Dendritic cell treated with granulocyte-macrophage colony-stimulating factor and Interleukin-4, amounts not matched to agents 40 ng/mL and 50 ng/mL, for 4 days (primary cell): ENCODE results near the gene ANKK1.

ENCODE experiments used
- H3K27ac Mint-ChIP-seq: one replicate; pipeline ENCODE4 v1.8.0; 2022; ENCODE audit warnings: mild to moderate bottlenecking, mixed read lengths
- H3K27me3 Mint-ChIP-seq: one replicate; pipeline ENCODE4 v1.8.0; 2022; ENCODE audit warnings: mild to moderate bottlenecking, mixed read lengths
- H3K36me3 Mint-ChIP-seq: one replicate; pipeline ENCODE4 v1.8.0; 2022; ENCODE audit warnings: low read depth, mixed read lengths
- H3K4me1 Mint-ChIP-seq: one replicate; pipeline ENCODE4 v1.8.0; 2022; ENCODE audit warnings: low read depth, mixed read lengths
- H3K4me3 Mint-ChIP-seq: one replicate; pipeline ENCODE4 v1.8.0; 2022; ENCODE audit warnings: mild to moderate bottlenecking, moderate library complexity, mixed read lengths
- H3K9me3 Mint-ChIP-seq: one replicate; pipeline ENCODE4 v1.8.0; 2022; ENCODE audit warnings: mixed read lengths
- intact Hi-C: fragments of 100-400 bp; cut with micrococcal nuclease; formaldehyde crosslinking; loops from one replicate; pipeline ENCODE4 v1.15.0; 2022

Gene ANKK1

DNA sequence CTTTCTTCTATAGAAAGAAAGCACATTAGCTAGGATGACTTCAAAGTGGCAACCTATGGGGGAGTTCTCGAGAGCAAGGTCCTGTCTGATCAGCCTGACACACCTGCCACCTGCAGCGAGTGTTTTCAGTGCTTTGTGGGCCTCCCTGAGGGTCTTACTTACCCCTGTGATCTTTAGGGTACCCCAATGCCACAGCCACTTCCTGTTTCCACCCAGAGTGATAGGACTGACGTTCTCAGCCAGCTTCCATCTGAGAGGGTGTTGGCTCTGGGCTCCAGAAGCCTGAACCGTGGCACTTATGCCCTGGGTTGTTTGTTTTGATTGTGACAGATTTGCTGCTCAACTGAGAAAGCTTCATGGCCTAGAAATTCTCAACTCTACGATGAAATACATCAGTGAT lies 21.7 kb upstream of the ANKK1 start:
- Mint-ChIP-seq H3K4me1 (no peaks in the 10 kb centered on the region), H3K27ac (no peak overlapping the region), H3K27me3 (no peaks in the 10 kb centered on the region), H3K36me3 (no peaks in the 10 kb centered on the region), H3K9me3 (no peaks in the 10 kb centered on the region), H3K4me3 (no peak overlapping the region)
- intact Hi-C loops, result no loop called here

DNA sequence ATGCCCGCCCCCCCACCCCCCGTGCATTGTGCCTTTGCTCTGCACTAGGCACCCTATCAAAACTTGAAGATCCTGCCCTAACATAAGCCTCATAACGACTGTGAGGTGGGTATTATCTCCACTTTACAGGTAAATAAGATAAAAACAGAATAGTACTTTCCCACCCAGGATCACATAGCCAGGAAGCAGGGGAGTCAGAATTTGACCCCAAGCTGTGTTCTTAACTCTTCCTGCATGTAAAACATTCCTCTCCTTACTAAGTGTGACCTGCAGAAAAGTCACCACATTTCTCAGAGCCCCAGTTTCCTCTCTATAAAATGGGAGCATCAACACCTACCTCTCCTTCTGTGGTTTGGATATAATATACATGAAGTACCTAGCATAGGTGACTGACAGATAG lies 18.2 kb upstream of the ANKK1 start:
- H3K36me3 Mint-ChIP-seq, result no peaks in the 10 kb centered on the region
- H3K27me3 Mint-ChIP-seq, result no peaks in the 10 kb centered on the region
- H3K4me1 Mint-ChIP-seq, result peaks cover 16% of the 10 kb centered on the region
- no peaks in the 10 kb centered on the region for H3K9me3 Mint-ChIP-seq
- H3K4me3 Mint-ChIP-seq, result no peak overlapping the region
- no peak overlapping the region for H3K27ac Mint-ChIP-seq
- intact Hi-C loops, result no loop called here

DNA sequence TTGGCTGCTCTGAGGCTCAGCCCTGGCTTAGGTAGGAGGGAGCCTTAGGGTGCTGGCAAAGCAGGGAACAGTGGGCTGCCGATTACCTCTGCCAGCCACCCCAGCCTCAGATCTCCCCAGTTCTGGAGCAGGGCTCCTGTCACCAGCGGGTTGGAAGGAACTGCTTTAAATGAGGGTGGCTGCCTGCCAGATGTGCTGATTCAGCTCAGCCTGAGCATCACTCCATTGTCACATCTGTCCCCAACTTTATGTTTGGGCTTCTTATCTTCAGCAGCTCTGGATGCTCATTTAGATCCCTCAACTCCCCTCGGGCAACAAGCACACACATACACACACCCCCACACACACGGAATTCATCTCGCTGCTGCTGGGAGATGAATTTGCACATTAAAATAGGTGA lies 16.9 kb upstream of the ANKK1 start:
- Mint-ChIP-seq H3K27ac (no peak overlapping the region), H3K4me3 (no peak overlapping the region)

DNA sequence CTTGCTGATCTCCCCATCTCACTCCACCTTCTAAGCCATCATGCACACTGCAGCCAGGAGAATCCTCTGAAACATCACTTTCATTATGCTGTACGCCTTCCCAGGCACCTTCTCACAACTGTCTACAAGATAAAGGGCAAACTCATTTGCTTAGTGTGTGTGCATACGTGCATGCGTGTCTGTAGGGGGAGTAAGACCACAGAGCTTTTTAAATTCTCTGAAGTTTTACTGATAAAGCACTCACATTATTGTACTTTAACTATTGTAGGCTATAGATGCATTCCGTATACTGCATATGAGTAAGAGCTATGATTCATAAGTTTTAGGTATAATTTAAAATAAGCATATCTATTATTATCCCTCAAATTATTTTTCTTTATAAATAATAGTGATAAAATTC lies 15.3 kb upstream of the ANKK1 start:
- peaks cover 32% of the 10 kb centered on the region for H3K4me1 Mint-ChIP-seq
- no peak overlapping the region for H3K27ac Mint-ChIP-seq
- H3K27me3 Mint-ChIP-seq, result peaks cover 1% of the 10 kb centered on the region
- intact Hi-C loops, result no loop called here
- H3K9me3 Mint-ChIP-seq, result no peaks in the 10 kb centered on the region
- no peak overlapping the region for H3K4me3 Mint-ChIP-seq
- H3K36me3 Mint-ChIP-seq, result no peaks in the 10 kb centered on the region

More for the DNA sequence above, 16.9 kb upstream of the ANKK1 start:
- Mint-ChIP-seq H3K36me3 (no peaks in the 10 kb centered on the region), H3K4me1 (peaks cover 20% of the 10 kb centered on the region), H3K9me3 (no peaks in the 10 kb centered on the region), H3K27me3 (no peaks in the 10 kb centered on the region)
- intact Hi-C loops, result no loop called here

DNA sequence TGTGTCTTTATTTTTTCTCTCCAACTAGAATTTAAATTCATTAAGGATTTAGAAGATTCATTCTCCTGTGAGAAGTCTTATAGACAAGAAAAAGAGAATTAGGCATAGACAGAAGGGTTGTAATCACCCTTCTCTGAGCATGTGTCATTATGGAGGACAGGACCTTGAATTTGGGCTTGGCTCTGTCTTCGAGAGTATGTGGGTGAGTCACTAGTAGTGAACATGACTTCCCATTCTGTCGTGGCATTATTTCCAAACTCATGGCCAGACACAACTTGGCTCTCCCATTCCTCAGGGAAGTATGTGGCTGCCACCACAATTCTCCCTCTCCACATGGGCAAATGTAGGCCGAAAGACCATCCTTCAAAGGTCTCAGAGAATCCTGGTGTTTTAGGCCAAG lies 14.3 kb upstream of the ANKK1 start:
- Mint-ChIP-seq H3K27me3 (peaks cover 1% of the 10 kb centered on the region), H3K27ac (peak overlapping the region; percentile 70), H3K4me1 (peaks cover 32% of the 10 kb centered on the region), H3K36me3 (no peaks in the 10 kb centered on the region), H3K4me3 (no peak overlapping the region), H3K9me3 (no peaks in the 10 kb centered on the region)
- intact Hi-C loops, result no loop called here

DNA sequence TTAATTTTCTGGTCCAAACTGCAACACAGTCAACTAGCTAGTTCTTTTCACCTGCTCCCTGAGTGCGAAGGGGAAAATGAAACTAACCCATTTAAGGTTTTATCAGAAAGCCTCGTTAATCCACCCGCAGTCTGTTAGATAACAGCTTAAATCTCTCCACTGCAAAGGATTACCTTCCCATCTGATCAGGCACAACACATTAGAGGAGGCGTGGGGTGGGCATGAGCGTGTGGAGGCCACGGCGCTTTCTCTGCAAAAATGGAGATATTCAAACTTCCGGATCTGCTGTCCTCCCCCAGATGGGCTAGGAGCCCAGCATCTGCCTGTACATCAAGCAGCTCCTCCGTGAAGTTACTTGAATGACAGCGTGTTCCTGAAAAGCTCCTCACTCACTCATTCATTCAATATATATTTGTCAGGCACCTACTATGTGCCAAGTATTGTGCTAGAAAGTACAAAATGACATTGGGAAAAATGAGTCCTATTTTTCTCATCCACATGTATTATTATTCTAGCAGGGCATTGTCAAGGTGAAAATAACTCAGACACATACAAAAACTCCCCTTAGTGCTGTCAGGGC lies 13.5 kb upstream of the ANKK1 start:
- Mint-ChIP-seq H3K4me1 (peaks cover 32% of the 10 kb centered on the region), H3K9me3 (no peaks in the 10 kb centered on the region), H3K4me3 (no peak overlapping the region), H3K36me3 (no peaks in the 10 kb centered on the region), H3K27me3 (peaks cover 1% of the 10 kb centered on the region), H3K27ac (peak overlapping the region; percentile 70)
- intact Hi-C loops, result no loop called here

DNA sequence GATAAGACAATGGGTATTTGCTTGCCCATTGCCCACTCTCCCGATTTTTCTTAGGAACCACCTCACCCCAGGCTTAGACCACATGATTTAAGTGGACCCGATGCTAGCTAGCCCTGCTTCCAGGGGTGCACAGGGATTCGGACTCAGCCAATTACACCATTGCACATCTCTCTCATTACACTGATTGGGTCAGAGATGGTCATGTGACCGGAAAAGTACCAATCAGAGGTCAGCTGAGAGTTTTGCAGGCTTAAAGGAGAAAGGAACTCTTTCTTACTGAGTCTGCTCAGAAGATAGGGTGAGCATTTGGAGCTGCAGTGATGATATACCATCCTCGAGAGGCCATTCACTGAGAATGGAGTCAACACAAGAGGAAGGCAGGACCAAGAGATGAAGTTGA lies 12.2 kb upstream of the ANKK1 start:
- intact Hi-C loops, result loop anchor here (5.0 kb wide), 1 partner anchor 63 kb away; the partner anchor contains the start of gene TTC12
- no peaks in the 10 kb centered on the region for H3K9me3 Mint-ChIP-seq
- H3K4me1 Mint-ChIP-seq, result peaks cover 32% of the 10 kb centered on the region
- peak overlapping the region; percentile 70 for H3K27ac Mint-ChIP-seq
- H3K4me3 Mint-ChIP-seq, result no peak overlapping the region
- no peaks in the 10 kb centered on the region for H3K36me3 Mint-ChIP-seq
- H3K27me3 Mint-ChIP-seq, result peaks cover 1% of the 10 kb centered on the region

DNA sequence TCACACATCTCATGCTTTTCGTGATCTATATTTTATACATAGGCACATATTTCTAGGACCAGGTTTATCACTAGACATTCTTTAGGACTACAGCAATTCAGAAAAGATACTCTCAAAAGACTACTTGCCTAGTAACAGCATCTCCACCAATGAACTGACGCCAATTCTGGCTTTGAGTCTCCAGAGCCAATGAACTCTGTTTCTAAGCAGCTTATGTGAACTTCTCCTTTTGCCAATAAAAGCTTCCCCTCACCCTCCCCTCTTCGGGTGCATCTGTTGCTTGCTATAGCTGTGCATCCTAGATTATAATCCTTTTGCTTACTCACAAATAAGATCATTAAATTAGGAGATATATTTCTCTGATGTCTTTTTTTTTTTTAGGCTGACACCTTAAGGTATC lies 11.4 kb upstream of the ANKK1 start:
- intact Hi-C loops, result loop anchor here (5.0 kb wide), 1 partner anchor 64 kb away; the partner anchor contains the start of gene TTC12
- Mint-ChIP-seq H3K27ac (peak overlapping the region; percentile 70), H3K36me3 (no peaks in the 10 kb centered on the region), H3K4me3 (no peak overlapping the region), H3K4me1 (peaks cover 32% of the 10 kb centered on the region), H3K27me3 (peaks cover 1% of the 10 kb centered on the region), H3K9me3 (no peaks in the 10 kb centered on the region)

DNA sequence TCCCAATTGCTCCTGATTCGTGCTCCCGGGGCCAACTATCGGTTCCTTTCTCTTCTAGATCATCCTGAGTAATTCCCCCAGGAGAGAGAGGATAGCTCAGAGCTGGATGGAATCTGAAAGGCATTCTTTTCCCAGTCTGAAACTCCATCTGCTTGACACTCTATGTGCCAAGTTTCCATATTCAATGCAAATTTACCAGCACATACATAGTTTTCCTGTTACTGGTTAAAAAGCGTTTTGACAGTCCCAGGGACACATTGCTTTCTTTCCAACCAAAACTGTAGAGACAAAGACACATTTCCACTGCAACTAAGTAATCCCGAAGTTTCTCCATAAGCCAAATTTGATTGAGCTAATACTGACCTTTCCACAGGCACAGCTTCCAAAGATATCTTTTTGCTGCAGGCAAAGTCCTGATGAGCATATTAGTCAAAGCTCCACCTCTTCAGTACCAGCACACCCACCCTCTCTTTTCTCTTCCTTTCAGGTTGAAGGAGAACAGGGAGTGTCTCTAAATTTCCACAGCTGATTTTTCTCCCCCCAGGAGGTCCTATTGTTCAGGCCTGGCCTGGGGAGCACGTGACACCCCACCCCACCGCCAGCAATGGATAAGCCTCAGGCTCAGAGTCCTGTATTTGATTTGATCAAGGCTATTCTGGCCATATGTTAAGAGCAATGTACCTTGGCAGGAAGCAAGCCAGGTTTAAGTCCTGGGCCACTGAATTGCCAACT lies 9.7 kb upstream of the ANKK1 start:
- Mint-ChIP-seq H3K4me3 (no peak overlapping the region), H3K27ac (peak overlapping the region; percentile 70), H3K36me3 (no peaks in the 10 kb centered on the region), H3K9me3 (no peaks in the 10 kb centered on the region), H3K4me1 (peaks cover 30% of the 10 kb centered on the region), H3K27me3 (peaks cover 1% of the 10 kb centered on the region)
- intact Hi-C loops, result loop anchor here (5.0 kb wide), 1 partner anchor 66 kb away; the partner anchor contains the start of gene TTC12

DNA sequence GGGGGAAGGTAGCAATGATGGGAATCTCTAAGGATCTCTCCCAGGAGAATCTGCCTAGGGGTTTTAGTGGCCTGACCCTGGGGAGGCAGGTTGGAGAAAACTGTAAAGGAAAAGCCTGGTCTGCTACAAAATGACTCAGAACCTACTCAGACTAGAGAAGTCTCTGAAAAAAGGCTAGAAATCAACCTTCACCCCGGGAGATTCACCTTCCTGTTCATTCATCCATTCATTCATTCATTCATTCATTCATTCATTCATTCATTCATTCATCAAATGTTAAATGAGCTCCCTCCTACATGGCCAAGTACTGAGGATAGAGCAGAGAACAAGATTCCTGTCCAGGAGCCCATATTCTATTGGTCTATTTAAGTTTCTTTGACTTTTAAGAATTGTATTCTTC lies 8.9 kb upstream of the ANKK1 start:
- intact Hi-C loops, result loop anchor here (5.0 kb wide), 1 partner anchor 66 kb away; the partner anchor contains the start of gene TTC12
- H3K27ac Mint-ChIP-seq, result no peak overlapping the region
- no peak overlapping the region for H3K4me3 Mint-ChIP-seq
- H3K9me3 Mint-ChIP-seq, result no peaks in the 10 kb centered on the region
- no peaks in the 10 kb centered on the region for H3K36me3 Mint-ChIP-seq
- peaks cover 1% of the 10 kb centered on the region for H3K27me3 Mint-ChIP-seq
- H3K4me1 Mint-ChIP-seq, result peaks cover 22% of the 10 kb centered on the region

DNA sequence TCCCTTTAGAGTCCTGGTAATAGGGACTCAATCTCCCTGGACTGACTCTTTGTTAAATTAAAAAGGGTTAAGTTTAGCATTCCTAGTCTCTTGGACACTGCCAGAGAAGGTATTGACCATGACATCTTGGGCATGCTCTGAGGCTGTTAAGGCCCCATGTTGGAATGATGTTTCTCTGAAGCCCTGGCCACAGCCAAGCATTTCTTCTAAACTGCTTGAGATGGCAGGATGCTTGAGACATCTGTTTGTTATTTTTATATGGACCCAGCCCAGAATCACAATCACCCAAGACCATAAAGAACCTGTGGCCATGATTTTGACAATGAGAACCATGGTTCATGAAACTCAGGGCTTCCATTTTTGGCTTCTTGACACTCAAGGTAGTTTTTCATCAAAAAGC lies 5.5 kb upstream of the ANKK1 start:
- peaks cover 9% of the 10 kb centered on the region for H3K27me3 Mint-ChIP-seq
- no peak overlapping the region for H3K27ac Mint-ChIP-seq
- H3K9me3 Mint-ChIP-seq, result no peaks in the 10 kb centered on the region
- intact Hi-C loops, result no loop called here
- H3K4me3 Mint-ChIP-seq, result no peak overlapping the region
- H3K36me3 Mint-ChIP-seq, result no peaks in the 10 kb centered on the region
- H3K4me1 Mint-ChIP-seq, result no peaks in the 10 kb centered on the region

DNA sequence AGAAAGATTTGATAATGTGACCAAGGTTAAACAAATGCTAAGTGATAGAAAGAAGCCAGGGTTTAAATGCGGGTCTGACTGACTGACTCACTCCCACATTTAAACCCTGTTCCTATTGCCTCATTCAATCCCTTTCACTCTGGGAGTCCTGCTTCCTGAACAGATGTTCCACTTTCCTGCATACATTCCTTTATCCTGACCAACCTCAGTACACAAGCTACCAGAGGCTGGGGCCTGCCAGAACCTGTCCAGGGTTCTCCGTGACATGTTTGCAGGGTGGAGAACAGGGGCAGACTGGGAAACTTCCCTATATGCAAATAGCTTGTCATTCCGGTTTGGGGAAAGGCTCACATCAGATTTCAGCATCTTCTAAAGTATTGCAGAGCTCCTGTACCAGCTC lies 3.0 kb upstream of the ANKK1 start:
- no peak overlapping the region for H3K27ac Mint-ChIP-seq
- H3K27me3 Mint-ChIP-seq, result peaks cover 10% of the 10 kb centered on the region
- no peaks in the 10 kb centered on the region for H3K4me1 Mint-ChIP-seq
- intact Hi-C loops, result no loop called here
- H3K4me3 Mint-ChIP-seq, result no peak overlapping the region
- H3K36me3 Mint-ChIP-seq, result no peaks in the 10 kb centered on the region
- no peaks in the 10 kb centered on the region for H3K9me3 Mint-ChIP-seq

DNA sequence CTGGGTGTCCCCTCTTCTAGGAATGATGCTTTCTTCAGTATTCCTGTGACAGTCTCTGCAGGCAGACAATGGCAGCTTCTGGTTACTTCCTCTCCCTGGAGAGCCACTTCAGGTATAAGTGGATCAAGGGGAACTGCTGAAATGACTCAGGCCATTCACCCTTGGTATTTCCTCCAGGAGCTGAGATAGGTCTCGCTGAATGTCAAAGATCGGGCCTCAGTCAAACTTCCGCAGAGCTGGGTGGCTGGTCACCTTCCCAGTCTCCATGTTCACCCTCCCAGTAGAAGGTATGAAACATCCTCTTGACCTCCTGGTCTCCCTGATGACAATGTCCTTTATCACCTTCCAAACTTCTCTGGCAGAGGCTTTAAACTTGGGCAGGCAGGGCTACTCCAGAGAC lies 1.8 kb upstream of the ANKK1 start:
- Mint-ChIP-seq H3K36me3 (no peaks in the 10 kb centered on the region), H3K9me3 (no peaks in the 10 kb centered on the region), H3K4me1 (no peaks in the 10 kb centered on the region), H3K27me3 (peaks cover 10% of the 10 kb centered on the region), H3K27ac (no peak overlapping the region), H3K4me3 (no peak overlapping the region)
- intact Hi-C loops, result no loop called here

DNA sequence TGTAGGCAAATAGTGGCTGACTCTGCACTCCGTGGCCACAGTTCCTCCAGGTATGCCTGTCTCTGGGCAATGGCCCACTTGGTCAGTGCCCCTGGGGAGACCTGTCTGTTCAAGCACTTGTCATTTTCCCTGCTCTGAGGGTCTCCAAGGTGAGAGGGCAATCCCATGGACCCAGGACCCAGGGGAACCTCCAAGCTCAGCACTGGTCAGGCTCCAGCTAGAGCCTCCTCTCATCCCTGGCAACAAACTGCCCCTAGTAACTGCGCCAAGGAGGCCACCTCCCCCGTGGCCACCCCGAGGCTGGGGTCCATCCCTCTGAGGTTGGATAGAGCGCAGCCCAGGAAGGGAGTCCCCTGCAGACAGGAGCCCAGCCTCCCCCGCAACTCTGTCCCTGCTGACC lies 713 bp upstream of the ANKK1 start:
- Mint-ChIP-seq H3K27me3 (peaks cover 10% of the 10 kb centered on the region), H3K4me1 (no peaks in the 10 kb centered on the region), H3K36me3 (no peaks in the 10 kb centered on the region), H3K27ac (no peak overlapping the region), H3K9me3 (no peaks in the 10 kb centered on the region), H3K4me3 (no peak overlapping the region)
- intact Hi-C loops, result no loop called here

DNA sequence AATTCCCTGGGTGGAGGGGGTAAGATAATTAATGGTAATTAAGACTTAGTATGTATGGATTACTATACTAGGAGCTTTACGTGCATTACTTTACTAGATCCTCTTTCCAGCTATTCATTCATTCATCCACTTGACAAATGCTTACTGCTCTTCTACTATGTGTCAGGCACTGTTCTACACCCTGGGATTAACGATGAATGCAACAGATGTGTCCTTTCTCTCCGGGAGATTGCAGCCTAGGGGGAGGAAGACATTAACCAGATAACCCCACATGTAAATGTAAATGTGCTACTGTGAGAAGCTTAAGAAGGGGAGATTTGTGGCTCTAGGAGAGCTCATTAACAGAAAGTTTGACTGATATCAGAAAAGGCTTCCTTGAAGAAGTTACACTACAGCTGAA lies 1.7 kb downstream of the ANKK1 start:
- no peak overlapping the region for H3K4me3 Mint-ChIP-seq
- no peaks in the 10 kb centered on the region for H3K4me1 Mint-ChIP-seq
- H3K27ac Mint-ChIP-seq, result no peak overlapping the region
- peaks cover 10% of the 10 kb centered on the region for H3K27me3 Mint-ChIP-seq
- intact Hi-C loops, result no loop called here
- H3K9me3 Mint-ChIP-seq, result no peaks in the 10 kb centered on the region
- H3K36me3 Mint-ChIP-seq, result no peaks in the 10 kb centered on the region
